Measurements from ENCODE around the gene ADAM8. TPM values are rescaled to one million over a fixed set of nuclear protein-coding genes. Genes with fewer than 3 reads are reported as not detected.
A peak's percentile ranks its signal among the peaks of the same experiment; 100 is the strongest.

Gene ADAM8
- total RNA-seq, 4 donors from 2014 or later, result 0.90 to 2.1 (median 1.2) TPM

DNA sequence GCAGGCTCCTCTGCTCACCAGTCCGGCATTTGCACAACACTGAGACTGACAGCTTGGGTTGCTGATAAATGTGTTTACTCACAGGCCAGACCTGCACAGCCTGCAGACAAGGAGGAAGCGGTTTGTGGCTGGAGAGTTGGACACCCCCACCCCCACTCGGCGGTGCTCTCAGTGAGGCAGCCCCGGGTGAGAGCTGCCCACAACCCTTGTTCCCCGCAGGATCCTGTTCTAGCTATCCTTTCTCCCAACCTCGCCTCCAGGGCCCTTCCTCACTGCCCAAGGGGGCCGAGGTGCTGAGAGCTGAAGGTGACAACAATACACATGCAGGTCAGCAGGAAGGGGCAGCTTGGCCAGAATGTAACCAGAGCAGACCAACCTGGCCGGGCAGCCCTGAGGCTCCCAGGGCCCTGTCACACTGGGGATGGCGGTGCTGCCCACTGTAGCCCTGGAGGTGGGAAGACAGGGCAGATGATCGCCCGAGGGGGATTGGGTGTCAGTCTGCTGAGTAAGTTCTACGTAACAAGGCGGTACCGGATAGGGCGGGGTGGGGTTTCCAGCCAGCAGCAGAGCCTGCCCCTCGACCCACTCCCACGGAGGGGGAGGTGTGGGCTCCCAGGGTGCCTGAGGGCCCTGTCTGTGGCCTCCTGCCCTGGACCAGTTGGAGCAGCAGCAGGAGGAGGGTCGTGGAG lies 2.1 kb upstream of the ADAM8 start:
- Histone ChIP-seq H3K4me1 (no peaks in the 10 kb centered on the region), H3K9me3 (no peaks in the 10 kb centered on the region), H3K27me3 (peaks cover 18 to 22% (median 18%) of the 10 kb centered on the region in 3 donors), H3K36me3 (peaks cover 0 to 45% of the 10 kb centered on the region in 2 donors), H3K4me3 (no peak overlapping the region), H3K27ac (no peak overlapping the region)
- intact Hi-C loops (cut with DNase I; ENCODE audit: low total_unique reads) (no loop called here), in situ Hi-C loops (cut with MboI; ENCODE audit: low sequenced_read_pairs in 4 of 4) (no loop called here)
- DNase-seq, result peak in 1 of 2 donors; percentile 38
- TF ChIP-seq, protein P1, sequence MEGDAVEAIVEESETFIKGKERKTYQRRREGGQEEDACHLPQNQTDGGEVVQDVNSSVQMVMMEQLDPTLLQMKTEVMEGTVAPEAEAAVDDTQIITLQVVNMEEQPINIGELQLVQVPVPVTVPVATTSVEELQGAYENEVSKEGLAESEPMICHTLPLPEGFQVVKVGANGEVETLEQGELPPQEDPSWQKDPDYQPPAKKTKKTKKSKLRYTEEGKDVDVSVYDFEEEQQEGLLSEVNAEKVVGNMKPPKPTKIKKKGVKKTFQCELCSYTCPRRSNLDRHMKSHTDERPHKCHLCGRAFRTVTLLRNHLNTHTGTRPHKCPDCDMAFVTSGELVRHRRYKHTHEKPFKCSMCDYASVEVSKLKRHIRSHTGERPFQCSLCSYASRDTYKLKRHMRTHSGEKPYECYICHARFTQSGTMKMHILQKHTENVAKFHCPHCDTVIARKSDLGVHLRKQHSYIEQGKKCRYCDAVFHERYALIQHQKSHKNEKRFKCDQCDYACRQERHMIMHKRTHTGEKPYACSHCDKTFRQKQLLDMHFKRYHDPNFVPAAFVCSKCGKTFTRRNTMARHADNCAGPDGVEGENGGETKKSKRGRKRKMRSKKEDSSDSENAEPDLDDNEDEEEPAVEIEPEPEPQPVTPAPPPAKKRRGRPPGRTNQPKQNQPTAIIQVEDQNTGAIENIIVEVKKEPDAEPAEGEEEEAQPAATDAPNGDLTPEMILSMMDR (IDR thresholded peaks at IDR 0.05 in 4 of 5, conservative IDR thresholded peaks at IDR 0.05 in 1 of 5), result no peak
- TF ChIP-seq POLR2A (IDR thresholded peaks at IDR 0.05), result no peak
- no peak for ATAC-seq

DNA sequence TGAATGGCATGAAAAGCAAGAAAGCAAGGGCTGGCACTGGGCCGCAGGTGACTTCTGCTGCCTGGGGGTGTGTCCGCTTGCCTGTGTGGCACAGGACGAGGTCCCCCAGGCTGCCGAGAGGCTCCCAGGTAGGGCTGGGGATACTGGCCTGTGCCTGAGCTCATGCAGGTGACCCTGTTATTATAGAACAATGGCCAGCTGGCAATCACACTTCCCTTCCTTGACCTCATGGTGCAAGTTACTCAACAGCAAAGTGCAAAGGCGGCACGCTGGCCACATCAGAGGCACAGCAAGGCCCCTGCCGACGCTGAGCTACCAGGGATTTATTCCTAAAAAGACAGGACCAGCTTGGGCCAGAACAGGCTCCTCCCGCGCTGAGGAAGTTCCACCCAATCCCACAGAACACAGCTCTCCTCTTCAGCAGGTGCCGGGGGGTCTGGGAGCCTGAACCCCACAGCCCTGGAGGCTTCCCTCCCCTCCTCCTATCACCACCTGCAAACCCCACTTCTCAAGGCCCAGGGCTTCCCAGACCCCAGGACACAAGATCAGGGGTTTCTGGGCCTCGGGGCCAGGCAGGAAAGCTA lies 1.4 kb upstream of the ADAM8 start:
- H3K9me3 ChIP-seq, result no peaks in the 10 kb centered on the region
- in situ Hi-C loops (cut with MboI; ENCODE audit: low sequenced_read_pairs in 4 of 4), result no loop called here
- no peak overlapping the region for H3K4me3 ChIP-seq
- DNase-seq (no peak), ATAC-seq (no peak)
- TF ChIP-seq, protein P1 (IDR thresholded peaks at IDR 0.05 in 4 of 5, conservative IDR thresholded peaks at IDR 0.05 in 1 of 5), result no peak
- peaks cover 0 to 39% of the 10 kb centered on the region in 2 donors for H3K36me3 ChIP-seq
- intact Hi-C loops (cut with DNase I; ENCODE audit: low total_unique reads), result no loop called here
- no peak overlapping the region for H3K27ac ChIP-seq
- no peaks in the 10 kb centered on the region for H3K4me1 ChIP-seq
- H3K27me3 ChIP-seq, result peaks cover 18 to 22% (median 18%) of the 10 kb centered on the region in 3 donors

DNA sequence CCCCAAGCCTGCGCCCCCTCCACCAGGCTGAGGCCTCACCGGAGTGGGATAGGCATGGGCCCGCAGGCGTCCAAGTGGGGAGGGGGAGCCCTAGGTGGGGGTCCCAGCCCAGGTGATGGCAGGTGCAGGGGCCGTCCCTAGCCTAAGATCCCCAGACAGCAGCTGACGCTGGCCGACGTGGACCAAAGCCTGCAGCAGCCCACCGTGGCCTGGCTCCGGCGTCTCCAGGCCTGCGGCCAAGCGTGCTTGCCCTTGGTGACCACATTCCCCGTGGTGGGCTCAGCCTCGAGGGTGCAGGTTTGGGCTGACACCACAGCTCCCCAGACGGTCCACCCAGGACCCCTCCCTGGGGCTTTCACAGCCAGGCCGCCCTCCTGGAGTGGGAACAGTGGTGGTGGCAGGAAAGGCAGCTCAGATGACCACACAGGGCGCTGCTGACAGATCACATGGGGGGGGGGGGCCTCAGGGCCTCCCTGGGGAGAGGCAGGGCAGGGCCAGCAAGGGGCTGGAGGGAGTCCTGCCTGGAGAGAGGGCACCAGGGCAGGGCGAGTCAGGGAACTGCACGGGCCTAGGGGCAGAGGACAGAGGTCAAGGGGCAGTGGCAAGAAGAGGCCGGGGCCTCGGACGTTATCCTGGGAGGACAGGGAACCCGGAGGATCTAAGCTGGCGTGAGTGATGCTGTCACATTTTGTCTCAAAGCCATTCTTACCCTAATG lies 767 bp upstream of the ADAM8 start:
- no peak overlapping the region for H3K4me3 ChIP-seq
- no peak for TF ChIP-seq POLR2A (IDR thresholded peaks at IDR 0.05)
- TF ChIP-seq, protein P1 (IDR thresholded peaks at IDR 0.05 in 4 of 5, conservative IDR thresholded peaks at IDR 0.05 in 1 of 5), result no peak
- no peaks in the 10 kb centered on the region for H3K9me3 ChIP-seq
- no peak overlapping the region for H3K27ac ChIP-seq
- no peak for DNase-seq
- intact Hi-C loops (cut with DNase I; ENCODE audit: low total_unique reads) (no loop called here), in situ Hi-C loops (cut with MboI; ENCODE audit: low sequenced_read_pairs in 4 of 4) (no loop called here)
- no peaks in the 10 kb centered on the region for H3K4me1 ChIP-seq
- H3K36me3 ChIP-seq, result peaks cover 0 to 32% of the 10 kb centered on the region in 2 donors
- no peak for ATAC-seq
- peaks cover 18 to 22% (median 18%) of the 10 kb centered on the region in 3 donors for H3K27me3 ChIP-seq

DNA sequence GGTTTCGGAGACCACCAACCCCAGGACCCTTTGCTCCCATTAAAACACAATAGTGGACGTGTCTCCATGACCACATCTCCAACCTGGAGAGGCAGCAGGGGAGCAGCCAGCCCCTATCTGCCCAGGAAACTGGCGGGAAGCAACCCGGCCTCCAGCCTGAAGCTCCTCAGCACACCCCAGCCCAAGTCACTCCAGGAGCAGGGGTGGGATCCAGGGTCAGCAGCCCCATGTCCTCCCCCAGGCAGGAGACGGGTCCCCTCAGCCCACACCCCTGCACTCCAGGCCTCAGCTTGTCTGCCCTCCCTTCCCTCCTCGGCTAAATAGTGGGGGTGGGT lies 601 bp downstream of the ADAM8 start:
- Histone ChIP-seq H3K9me3 (no peaks in the 10 kb centered on the region), H3K4me3 (no peak overlapping the region), H3K27me3 (peaks cover 18 to 22% (median 18%) of the 10 kb centered on the region in 3 donors), H3K4me1 (no peaks in the 10 kb centered on the region), H3K27ac (no peak overlapping the region), H3K36me3 (peaks cover 0 to 20% of the 10 kb centered on the region in 2 donors)
- intact Hi-C loops (cut with DNase I; ENCODE audit: low total_unique reads), result no loop called here
- TF ChIP-seq, protein P1 (IDR thresholded peaks at IDR 0.05 in 4 of 5, conservative IDR thresholded peaks at IDR 0.05 in 1 of 5), result no peak
- no peak for TF ChIP-seq POLR2A (IDR thresholded peaks at IDR 0.05)
- no peak for ATAC-seq
- in situ Hi-C loops (cut with MboI; ENCODE audit: low sequenced_read_pairs in 4 of 4), result no loop called here
- no peak for DNase-seq
